Measurements from ENCODE around the gene AMFR.

DNA sequence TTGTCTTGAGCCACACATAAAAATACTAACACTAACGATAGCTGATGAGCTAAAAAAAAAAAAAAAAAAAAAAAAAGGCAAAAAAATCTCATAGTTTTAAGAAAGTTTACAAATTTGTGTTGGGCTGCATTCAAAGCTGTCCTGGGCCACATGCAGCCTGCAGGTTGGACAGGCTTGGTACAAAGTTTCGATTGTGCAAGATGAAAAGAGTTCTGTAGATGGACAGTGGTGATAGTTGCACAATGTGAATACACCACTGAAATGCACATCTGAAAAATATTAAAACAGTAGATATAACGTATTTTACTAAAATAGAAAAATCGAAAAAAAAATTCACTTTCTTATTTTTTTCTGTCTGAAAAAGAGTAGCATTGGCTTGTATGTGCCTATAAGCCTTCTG lies 42.9 kb downstream of the AMFR start:
- TF ChIP-seq, protein P1, sequence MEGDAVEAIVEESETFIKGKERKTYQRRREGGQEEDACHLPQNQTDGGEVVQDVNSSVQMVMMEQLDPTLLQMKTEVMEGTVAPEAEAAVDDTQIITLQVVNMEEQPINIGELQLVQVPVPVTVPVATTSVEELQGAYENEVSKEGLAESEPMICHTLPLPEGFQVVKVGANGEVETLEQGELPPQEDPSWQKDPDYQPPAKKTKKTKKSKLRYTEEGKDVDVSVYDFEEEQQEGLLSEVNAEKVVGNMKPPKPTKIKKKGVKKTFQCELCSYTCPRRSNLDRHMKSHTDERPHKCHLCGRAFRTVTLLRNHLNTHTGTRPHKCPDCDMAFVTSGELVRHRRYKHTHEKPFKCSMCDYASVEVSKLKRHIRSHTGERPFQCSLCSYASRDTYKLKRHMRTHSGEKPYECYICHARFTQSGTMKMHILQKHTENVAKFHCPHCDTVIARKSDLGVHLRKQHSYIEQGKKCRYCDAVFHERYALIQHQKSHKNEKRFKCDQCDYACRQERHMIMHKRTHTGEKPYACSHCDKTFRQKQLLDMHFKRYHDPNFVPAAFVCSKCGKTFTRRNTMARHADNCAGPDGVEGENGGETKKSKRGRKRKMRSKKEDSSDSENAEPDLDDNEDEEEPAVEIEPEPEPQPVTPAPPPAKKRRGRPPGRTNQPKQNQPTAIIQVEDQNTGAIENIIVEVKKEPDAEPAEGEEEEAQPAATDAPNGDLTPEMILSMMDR (IDR thresholded peaks at IDR 0.05): no peak
- TF ChIP-seq POLR2A (IDR thresholded peaks at IDR 0.05) (no peak), POLR2AphosphoS5 (IDR thresholded peaks at IDR 0.05) (no peak), EP300 (IDR thresholded peaks at IDR 0.05) (no peak)

All from stomach (tissue), 4 donors.